ENCODE results near the gene BRINP3.

DNA sequence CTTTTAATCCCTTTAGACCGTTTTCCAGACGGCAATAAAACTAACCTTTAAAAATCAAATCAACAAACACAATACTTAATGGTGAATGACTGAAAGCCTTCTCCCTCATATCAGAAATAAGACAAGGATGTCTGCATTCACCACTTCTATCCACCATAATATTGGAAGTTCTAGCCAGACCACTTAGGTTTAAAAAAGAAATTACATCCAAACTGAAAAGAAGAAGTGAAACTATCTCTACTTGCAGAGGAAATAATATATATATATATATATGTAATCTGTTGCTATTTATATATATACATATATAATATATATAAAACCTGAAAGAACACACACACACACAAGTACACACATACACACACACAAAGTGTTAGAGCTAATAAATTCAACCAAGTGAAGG lies 100.4 kb downstream of the BRINP3 start:
- TF ChIP-seq, protein P1, sequence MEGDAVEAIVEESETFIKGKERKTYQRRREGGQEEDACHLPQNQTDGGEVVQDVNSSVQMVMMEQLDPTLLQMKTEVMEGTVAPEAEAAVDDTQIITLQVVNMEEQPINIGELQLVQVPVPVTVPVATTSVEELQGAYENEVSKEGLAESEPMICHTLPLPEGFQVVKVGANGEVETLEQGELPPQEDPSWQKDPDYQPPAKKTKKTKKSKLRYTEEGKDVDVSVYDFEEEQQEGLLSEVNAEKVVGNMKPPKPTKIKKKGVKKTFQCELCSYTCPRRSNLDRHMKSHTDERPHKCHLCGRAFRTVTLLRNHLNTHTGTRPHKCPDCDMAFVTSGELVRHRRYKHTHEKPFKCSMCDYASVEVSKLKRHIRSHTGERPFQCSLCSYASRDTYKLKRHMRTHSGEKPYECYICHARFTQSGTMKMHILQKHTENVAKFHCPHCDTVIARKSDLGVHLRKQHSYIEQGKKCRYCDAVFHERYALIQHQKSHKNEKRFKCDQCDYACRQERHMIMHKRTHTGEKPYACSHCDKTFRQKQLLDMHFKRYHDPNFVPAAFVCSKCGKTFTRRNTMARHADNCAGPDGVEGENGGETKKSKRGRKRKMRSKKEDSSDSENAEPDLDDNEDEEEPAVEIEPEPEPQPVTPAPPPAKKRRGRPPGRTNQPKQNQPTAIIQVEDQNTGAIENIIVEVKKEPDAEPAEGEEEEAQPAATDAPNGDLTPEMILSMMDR (IDR thresholded peaks at IDR 0.05; ENCODE audit: insufficient read depth, low read depth, low read length): no peak
- TF ChIP-seq EZH2 (IDR thresholded peaks at IDR 0.05; ENCODE audit: insufficient read depth, low read length): no peak

All from astrocyte (in vitro differentiated cells and primary cell).